Measurements from ENCODE around the gene MTAP. TPM values are rescaled to one million over a fixed set of nuclear protein-coding genes. Genes with fewer than 3 reads are reported as not detected.

MTAP gene
- total and polyA plus RNA-seq, 8 donors: 1.2 to 38.4 (median 13.4) TPM

GRCh38 chr9:21872696-21873095, 70.3 kb downstream of the MTAP start:
- Histone ChIP-seq H3K27me3 (no peaks in the 10 kb centered on the region), H3K9me3 (peaks cover 0 to 3% (median 0%) of the 10 kb centered on the region in 4 donors), H3K4me3 (no peak overlapping the region), H3K36me3 (peaks cover 0 to 33% (median 9%) of the 10 kb centered on the region in 4 donors), H3K4me1 (no peaks in the 10 kb centered on the region), H3K27ac (no peak overlapping the region)
- intact Hi-C loops (cut with DNase I; ENCODE audit: low total_unique reads): no loop called here
- no peak for TF ChIP-seq POLR2AphosphoS5 (IDR thresholded peaks at IDR 0.05)
- no peak for TF ChIP-seq CTCF (IDR thresholded peaks at IDR 0.05)
- no peak for TF ChIP-seq POLR2A (IDR thresholded peaks at IDR 0.05)
- no peak for TF ChIP-seq EP300 (IDR thresholded peaks at IDR 0.05)
- WGBS, 5 donors: 75 to 94% (median 87%) methylated on average over 1 of the region's 1 CpG
- DNase-seq: no peak

GRCh38 chr9:21873540-21874221, 71.2 kb downstream of the MTAP start:
- H3K27ac ChIP-seq: no peak overlapping the region
- peaks cover 0 to 3% (median 0%) of the 10 kb centered on the region in 4 donors for H3K9me3 ChIP-seq
- H3K27me3 ChIP-seq: no peaks in the 10 kb centered on the region
- H3K36me3 ChIP-seq: peaks cover 0 to 30% (median 5%) of the 10 kb centered on the region in 4 donors
- H3K4me1 ChIP-seq: no peaks in the 10 kb centered on the region
- TF ChIP-seq POLR2A (IDR thresholded peaks at IDR 0.05): no peak
- no peak for TF ChIP-seq CTCF (IDR thresholded peaks at IDR 0.05)
- TF ChIP-seq EP300 (IDR thresholded peaks at IDR 0.05): no peak
- no peak for TF ChIP-seq POLR2AphosphoS5 (IDR thresholded peaks at IDR 0.05)
- H3K4me3 ChIP-seq: no peak overlapping the region
- intact Hi-C loops (cut with DNase I; ENCODE audit: low total_unique reads): no loop called here
- whole genome bisulfite sequencing, 5 donors: 68 to 83% (median 79%) methylated on average over 6 of the region's 6 CpGs
- DNase-seq: no peak

GRCh38 chr9:21875893-21876292, 73.5 kb downstream of the MTAP start:
- DNase-seq: no peak
- Histone ChIP-seq H3K4me1 (no peaks in the 10 kb centered on the region), H3K27ac (no peak overlapping the region), H3K27me3 (no peaks in the 10 kb centered on the region), H3K9me3 (peaks cover 0 to 14% (median 7%) of the 10 kb centered on the region in 4 donors), H3K36me3 (peaks cover 0 to 32% (median 10%) of the 10 kb centered on the region in 4 donors), H3K4me3 (no peak overlapping the region)
- intact Hi-C loops (cut with DNase I; ENCODE audit: low total_unique reads): no loop called here
- 90 to 95% (median 93%) methylated on average over 4 of the region's 4 CpGs for WGBS, 5 donors
- no peak for TF ChIP-seq CTCF (IDR thresholded peaks at IDR 0.05)
- TF ChIP-seq POLR2A (IDR thresholded peaks at IDR 0.05): no peak
- no peak for TF ChIP-seq POLR2AphosphoS5 (IDR thresholded peaks at IDR 0.05)
- TF ChIP-seq EP300 (IDR thresholded peaks at IDR 0.05): no peak

GRCh38 chr9:21883642-21884041, 81.2 kb downstream of the MTAP start:
- H3K27me3 ChIP-seq: no peaks in the 10 kb centered on the region
- no peak for DNase-seq
- no peaks in the 10 kb centered on the region for H3K4me1 ChIP-seq
- H3K27ac ChIP-seq: no peak overlapping the region
- peaks cover 0 to 40% (median 18%) of the 10 kb centered on the region in 4 donors for H3K9me3 ChIP-seq
- H3K4me3 ChIP-seq: no peak overlapping the region
- no peak for TF ChIP-seq POLR2A (IDR thresholded peaks at IDR 0.05)
- peaks cover 0 to 36% (median 10%) of the 10 kb centered on the region in 4 donors for H3K36me3 ChIP-seq
- 66 to 83% (median 79%) methylated on average over 2 to 3 of the region's 3 CpGs for WGBS, 5 donors
- intact Hi-C loops (cut with DNase I; ENCODE audit: low total_unique reads): no loop called here

- intact Hi-C loops (cut with DNase I; ENCODE audit: low total_unique reads): no loop called here
- TF ChIP-seq EP300 (IDR thresholded peaks at IDR 0.05): no peak
- TF ChIP-seq POLR2AphosphoS5 (IDR thresholded peaks at IDR 0.05): no peak
- TF ChIP-seq CTCF (IDR thresholded peaks at IDR 0.05): no peak
- no peak for TF ChIP-seq POLR2A (IDR thresholded peaks at IDR 0.05)
- Histone ChIP-seq H3K27ac (no peak overlapping the region), H3K36me3 (peaks cover 3 to 43% (median 18%) of the 10 kb centered on the region in 4 donors), H3K27me3 (no peaks in the 10 kb centered on the region), H3K4me1 (no peaks in the 10 kb centered on the region), H3K4me3 (no peak overlapping the region), H3K9me3 (peaks cover 0 to 46% (median 14%) of the 10 kb centered on the region in 4 donors)
- no peak for DNase-seq
- WGBS, 5 donors: 80 to 100% (median 100%) methylated on average over 1 of the region's 1 CpG
Observed at GRCh38 chr9:21889673-21890072, 87.2 kb downstream of the MTAP start.

All from stomach (tissue), 9 donors.